Keratinocyte (primary cell): Measurements from ENCODE around the gene HAUS2. TPM values are rescaled to one million over a fixed set of nuclear protein-coding genes. Genes with fewer than 3 reads are reported as not detected.

Experiments
- DNase-seq: peaks from one replicate; pipeline ENCODE4 v3.0.0-alpha.2; 2011; ENCODE audit warnings: low read depth, missing footprints, low spot score
- FAIRE-seq: peaks from 2 replicates; lab custom pipeline; 2011; peaks lifted over from hg19 to GRCh38; lab: Jason Lieb, UNC
- H2AFZ ChIP-seq: 2 replicates; pipeline ENCODE4 v1.6.0; 2012; ENCODE audit warnings: low read length, control low read depth, inconsistent platforms; ENCODE audit not compliant: control insufficient read depth
- H3K27ac ChIP-seq: 2 replicates; pipeline ENCODE4 v1.5.1; 2011; ENCODE audit warnings: low read length; ENCODE audit not compliant: control insufficient read depth, insufficient read depth
- H3K27me3 ChIP-seq: 3 replicates; pipeline ENCODE4 v1.6.0; 2011; ENCODE audit warnings: low read length; ENCODE audit not compliant: control insufficient read depth, insufficient read depth; ENCODE audit errors: extremely low read depth
- H3K36me3 ChIP-seq, 2 experiments: 2 replicates in 1 of 2; 3 replicates in 1 of 2; pipeline ENCODE4 v1.5.1; 2011; ENCODE audit warnings: low read length in 2 of 2, mild to moderate bottlenecking in 1 of 2; ENCODE audit not compliant: control insufficient read depth in 2 of 2, insufficient read depth in 2 of 2; ENCODE audit errors: extremely low read depth in 1 of 2
- H3K4me1 ChIP-seq: 3 replicates; pipeline ENCODE4 v1.5.1; 2011; ENCODE audit warnings: low read length; ENCODE audit not compliant: control insufficient read depth, insufficient read depth; ENCODE audit errors: extremely low read depth
- H3K4me2 ChIP-seq: 3 replicates; pipeline ENCODE4 v1.6.0; 2011; ENCODE audit warnings: low read depth, low read length; ENCODE audit not compliant: control insufficient read depth, insufficient read depth; ENCODE audit errors: extremely low read depth
- H3K4me3 ChIP-seq, 3 experiments: fragments of 200-600 bp in 1 of 3; sonication (generic) in 1 of 3; 2 replicates in 2 of 3; 3 replicates in 1 of 3; pipeline ENCODE4 v1.5.1; 2011 to 2016; ENCODE audit warnings: low read length in 3 of 3, mild to moderate bottlenecking in 3 of 3, control low read depth in 2 of 3, inconsistent platforms in 1 of 3, low read depth in 1 of 3, mixed read lengths in 1 of 3, mixed run types in 1 of 3, moderate library complexity in 1 of 3; ENCODE audit not compliant: control insufficient read depth in 2 of 3, insufficient read depth in 2 of 3; ENCODE audit errors: extremely low read depth in 1 of 3
- H3K79me2 ChIP-seq: 2 replicates; pipeline ENCODE4 v1.6.0; 2012; ENCODE audit warnings: low read length; ENCODE audit not compliant: control insufficient read depth, insufficient read depth
- H3K9ac ChIP-seq: 3 replicates; pipeline ENCODE4 v1.6.0; 2011; ENCODE audit warnings: low read length; ENCODE audit not compliant: control insufficient read depth, insufficient read depth; ENCODE audit errors: extremely low read depth
- H3K9me1 ChIP-seq: 3 replicates; pipeline ENCODE4 v1.6.0; 2011; ENCODE audit warnings: low read length; ENCODE audit not compliant: control insufficient read depth, insufficient read depth; ENCODE audit errors: extremely low read depth
- H3K9me3 ChIP-seq: 2 replicates; pipeline ENCODE4 v1.5.1; 2012; ENCODE audit warnings: low read depth, low read length; ENCODE audit not compliant: control insufficient read depth
- H4K20me1 ChIP-seq: 3 replicates; pipeline ENCODE4 v1.6.0; 2011; ENCODE audit warnings: low read length; ENCODE audit not compliant: control insufficient read depth, insufficient read depth; ENCODE audit errors: extremely low read depth
- EZH2 ChIP-seq: IDR thresholded peaks from one replicate; pipeline ENCODE4 v1.6.1; 2012; ENCODE audit warnings: inconsistent platforms, mild to moderate bottlenecking, low read length, moderate library complexity
- dilution Hi-C: fragments of 300-500 bp; cut with MboI; formaldehyde crosslinking; loops from one replicate; pipeline ENCODE4 v1.7.0; 2020; ENCODE audit warnings: low sequenced_read_pairs; ENCODE audit not compliant: extremely low pct_ligation_motif_present
- polyA plus RNA-seq, 5 experiments: library from polyadenylated mRNA; depleted of rRNA in 3 of 5; stranded (reverse) in 3 of 5; stranded (forward) in 1 of 5; unstranded in 1 of 5; fragments of >200 nt; gene quantifications; 1 replicate in 1 of 5; 2 replicates in 3 of 5; 3 replicates in 1 of 5; pipeline versions ENCODE4 v1.2.1 to v1.2.3, GENCODE V29; 2011 to 2012; ENCODE audit warnings: missing spikeins in 2 of 5, low read depth in 1 of 5, low replicate concordance in 1 of 5
- TF ChIP-seq, protein P1 (sequence below), 3 experiments: IDR thresholded peaks in 1 of 3; conservative IDR thresholded peaks in 1 of 3; optimal IDR thresholded peaks in 1 of 3; 2 replicates in 2 of 3; 3 replicates in 1 of 3; pipeline versions ENCODE3 to v1.5.1; 2011; ENCODE audit warnings: low read length in 3 of 3, mild to moderate bottlenecking in 3 of 3, moderate library complexity in 2 of 3, control low read depth in 1 of 3, inconsistent platforms in 1 of 3; ENCODE audit not compliant: insufficient read depth in 2 of 3; ENCODE audit errors: extremely low read depth in 1 of 3

The HAUS2 gene
- polyA plus RNA-seq, 1 donor (not counting 4 experiments of a cell fraction or from before 2014, with no cell fraction given): 36.3 TPM

DNA sequence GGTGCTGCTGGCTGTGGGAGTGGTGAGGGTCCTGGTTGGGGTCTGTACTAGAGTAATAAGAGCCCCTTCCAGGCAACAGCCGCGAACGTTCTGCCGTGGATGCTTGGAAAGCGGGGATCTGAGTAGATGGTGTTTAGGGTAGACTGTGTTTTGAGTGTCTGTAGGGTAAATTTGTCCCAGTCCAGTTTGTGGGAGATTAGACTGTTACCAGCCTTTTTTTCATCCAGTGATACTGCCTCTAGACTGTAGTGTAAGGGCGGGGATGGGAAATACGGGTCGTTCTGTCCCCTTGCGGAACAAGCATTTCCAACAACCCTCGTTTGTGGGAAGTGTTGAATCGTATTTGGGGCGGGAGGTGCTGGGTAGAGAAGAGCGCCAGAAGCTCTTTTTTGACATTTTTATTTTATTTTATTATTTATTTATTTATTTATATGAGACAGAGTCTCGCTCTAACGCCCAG lies 424 bp downstream of the HAUS2 start:
- H3K79me2 ChIP-seq: peaks cover 52% of the 10 kb centered on the region
- H3K36me3 ChIP-seq: peaks cover 0 to 8% of the 10 kb centered on the region in 2 experiments
- no peaks in the 10 kb centered on the region for H4K20me1 ChIP-seq
- no peaks in the 10 kb centered on the region for H3K9me3 ChIP-seq
- peak overlapping the region; percentile 78 to 99 (median 81) for H3K4me3 ChIP-seq
- no peaks in the 10 kb centered on the region for H3K9me1 ChIP-seq
- no peaks in the 10 kb centered on the region for H3K27me3 ChIP-seq
- dilution Hi-C loops: no loop called here
- DNase-seq (no peak), FAIRE-seq (no peak)
- H3K4me1 ChIP-seq: peaks cover 21% of the 10 kb centered on the region
- H2AFZ ChIP-seq: peak overlapping the region; percentile 98
- H3K27ac ChIP-seq: peak overlapping the region; percentile 93
- no peak for TF ChIP-seq EZH2
- TF ChIP-seq, protein P1, sequence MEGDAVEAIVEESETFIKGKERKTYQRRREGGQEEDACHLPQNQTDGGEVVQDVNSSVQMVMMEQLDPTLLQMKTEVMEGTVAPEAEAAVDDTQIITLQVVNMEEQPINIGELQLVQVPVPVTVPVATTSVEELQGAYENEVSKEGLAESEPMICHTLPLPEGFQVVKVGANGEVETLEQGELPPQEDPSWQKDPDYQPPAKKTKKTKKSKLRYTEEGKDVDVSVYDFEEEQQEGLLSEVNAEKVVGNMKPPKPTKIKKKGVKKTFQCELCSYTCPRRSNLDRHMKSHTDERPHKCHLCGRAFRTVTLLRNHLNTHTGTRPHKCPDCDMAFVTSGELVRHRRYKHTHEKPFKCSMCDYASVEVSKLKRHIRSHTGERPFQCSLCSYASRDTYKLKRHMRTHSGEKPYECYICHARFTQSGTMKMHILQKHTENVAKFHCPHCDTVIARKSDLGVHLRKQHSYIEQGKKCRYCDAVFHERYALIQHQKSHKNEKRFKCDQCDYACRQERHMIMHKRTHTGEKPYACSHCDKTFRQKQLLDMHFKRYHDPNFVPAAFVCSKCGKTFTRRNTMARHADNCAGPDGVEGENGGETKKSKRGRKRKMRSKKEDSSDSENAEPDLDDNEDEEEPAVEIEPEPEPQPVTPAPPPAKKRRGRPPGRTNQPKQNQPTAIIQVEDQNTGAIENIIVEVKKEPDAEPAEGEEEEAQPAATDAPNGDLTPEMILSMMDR (optimal IDR thresholded peaks at IDR 0.05 in 1 of 3, IDR thresholded peaks at IDR 0.05 in 1 of 3, conservative IDR thresholded peaks at IDR 0.05 in 1 of 3; ENCODE audit: extremely low read depth in 1 of 3, insufficient read depth in 2 of 3, low read length in 3 of 3): no peak
- peak overlapping the region; percentile 66 for H3K4me2 ChIP-seq
- H3K9ac ChIP-seq: peak overlapping the region; percentile 98

DNA sequence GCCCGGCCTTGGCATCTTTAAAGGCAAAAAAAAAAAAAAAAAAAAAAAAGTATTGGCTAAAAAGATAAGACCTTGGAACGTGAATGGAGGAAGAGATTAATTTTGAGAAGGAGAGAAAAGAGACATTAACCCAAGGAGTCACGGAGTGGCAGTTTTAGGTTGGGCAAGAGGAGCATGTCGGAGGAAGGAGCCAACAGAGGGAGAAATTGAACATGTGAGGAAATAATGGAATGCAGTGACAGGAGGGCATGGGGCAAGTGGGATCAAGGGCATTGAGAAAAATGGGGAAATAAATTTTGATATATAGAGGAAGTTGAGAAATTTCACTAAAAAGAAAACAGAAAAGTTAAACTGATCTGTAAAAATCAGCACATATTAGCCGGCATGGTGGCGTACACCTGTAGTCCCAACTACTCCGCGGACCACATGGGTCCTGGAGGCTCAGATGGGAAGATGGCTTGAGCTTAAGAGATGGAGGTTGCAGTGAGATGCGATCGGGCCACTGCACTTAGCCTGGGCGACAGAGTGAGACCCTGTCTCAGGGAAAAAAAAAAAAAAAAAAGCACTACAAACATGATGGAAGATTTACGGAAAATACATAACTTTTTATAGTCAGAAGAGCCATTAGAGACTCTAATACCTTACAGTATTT lies 1.2 kb downstream of the HAUS2 start:
- H3K9ac ChIP-seq: peak overlapping the region; percentile 98
- H2AFZ ChIP-seq: no peak overlapping the region
- H3K4me1 ChIP-seq: peaks cover 21% of the 10 kb centered on the region
- FAIRE-seq: no peak
- TF ChIP-seq EZH2: no peak
- TF ChIP-seq, protein P1 (optimal IDR thresholded peaks at IDR 0.05 in 1 of 3, IDR thresholded peaks at IDR 0.05 in 1 of 3, conservative IDR thresholded peaks at IDR 0.05 in 1 of 3; ENCODE audit: extremely low read depth in 1 of 3, insufficient read depth in 2 of 3, low read length in 3 of 3): no peak
- H3K9me3 ChIP-seq: no peaks in the 10 kb centered on the region
- H3K9me1 ChIP-seq: no peaks in the 10 kb centered on the region
- H3K27ac ChIP-seq: peak overlapping the region; percentile 29
- peaks cover 0 to 3% of the 10 kb centered on the region in 2 experiments for H3K36me3 ChIP-seq
- no peaks in the 10 kb centered on the region for H3K27me3 ChIP-seq
- peak overlapping the region; percentile 66 for H3K4me2 ChIP-seq
- peak overlapping the region; percentile 63 to 99 (median 81) for H3K4me3 ChIP-seq
- peaks cover 59% of the 10 kb centered on the region for H3K79me2 ChIP-seq
- no peak for DNase-seq
- no peaks in the 10 kb centered on the region for H4K20me1 ChIP-seq
- dilution Hi-C loops: no loop called here
